NCI-H1092 treated with DMSO at 0.1 percent for 48 hours (cell line): ENCODE measurements around the gene RNF112.

Experiments
- DNase-seq: peaks from one replicate; lab custom pipeline; 2025; lab: John Stamatoyannopoulos, UW

RNF112 gene

DNA sequence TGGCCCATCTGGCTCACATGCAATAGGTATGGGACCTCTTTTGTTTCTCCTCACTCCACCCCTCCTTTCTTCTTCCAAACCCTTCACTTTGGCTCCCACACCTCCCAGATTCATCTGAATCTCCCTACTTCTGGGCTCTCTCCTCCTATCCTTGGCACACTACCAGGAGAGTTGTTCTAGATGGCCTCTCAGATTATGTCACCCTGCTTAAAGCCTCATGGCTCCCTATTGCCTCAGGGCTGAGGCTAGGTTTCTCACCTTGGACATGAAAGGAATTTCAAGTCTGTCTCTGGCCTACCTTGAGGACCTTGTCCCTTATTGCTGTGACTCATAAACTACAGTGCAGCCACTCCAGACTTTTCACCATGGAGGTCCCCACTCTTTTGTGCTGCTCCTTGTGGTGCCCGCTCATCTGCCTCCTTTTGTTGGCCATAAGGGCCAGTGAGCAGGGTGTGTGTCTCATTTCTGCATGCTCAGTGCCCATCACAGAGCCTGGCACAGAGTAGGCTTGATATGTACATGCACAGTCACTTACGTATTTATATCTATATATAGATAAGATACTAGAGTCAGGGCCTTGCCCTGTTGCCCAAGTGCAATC lies 23.0 kb upstream of the RNF112 start:
- DNase-seq, result peak; percentile 63

DNA sequence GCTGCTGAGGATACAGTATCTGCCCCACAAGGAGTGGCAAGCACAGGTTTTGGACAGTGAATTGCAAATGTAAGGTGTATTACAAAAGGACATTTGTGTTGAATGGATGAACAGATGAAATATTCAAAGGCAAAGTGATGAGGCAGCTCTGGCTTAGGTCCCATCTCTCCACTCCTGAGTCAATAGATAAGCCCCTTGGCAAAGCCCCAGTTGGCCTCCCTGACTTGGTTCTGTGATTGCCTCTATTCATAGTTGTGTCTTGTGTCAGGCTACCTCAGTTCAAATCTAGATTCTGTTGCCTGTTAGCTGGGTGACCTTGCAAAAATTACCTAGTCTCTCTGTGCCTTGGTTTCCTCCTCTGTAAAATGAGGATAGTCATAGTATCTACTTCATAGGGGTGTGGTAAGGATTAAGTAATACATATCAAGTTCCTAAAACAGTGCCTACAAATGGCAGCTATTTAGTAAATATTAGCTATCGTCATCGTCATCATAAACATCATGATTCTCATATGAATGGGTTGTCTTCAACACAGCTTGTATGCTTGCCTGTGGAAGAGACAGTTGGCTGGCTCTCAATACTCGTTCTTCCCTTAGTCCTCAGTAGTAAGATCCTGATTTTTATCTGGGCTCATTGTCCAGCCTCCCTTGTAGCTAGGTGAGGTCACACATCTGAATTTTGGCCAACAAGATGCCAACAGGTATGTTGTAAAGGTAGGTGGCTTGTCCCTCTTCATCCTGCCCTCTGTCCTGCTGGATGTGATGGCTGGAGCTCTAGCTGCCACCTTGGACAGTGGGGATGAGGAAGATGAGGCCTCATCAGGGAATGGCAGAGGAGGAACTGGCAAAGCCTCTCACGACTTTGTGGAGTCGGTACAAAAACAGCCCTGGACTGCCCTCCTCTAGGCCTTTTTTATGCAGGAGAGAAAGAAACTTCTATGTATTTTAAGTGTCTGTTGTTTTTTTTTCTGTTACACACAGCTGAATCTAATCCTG lies 21.9 kb upstream of the RNF112 start:
- peak; percentile 35 for DNase-seq

DNA sequence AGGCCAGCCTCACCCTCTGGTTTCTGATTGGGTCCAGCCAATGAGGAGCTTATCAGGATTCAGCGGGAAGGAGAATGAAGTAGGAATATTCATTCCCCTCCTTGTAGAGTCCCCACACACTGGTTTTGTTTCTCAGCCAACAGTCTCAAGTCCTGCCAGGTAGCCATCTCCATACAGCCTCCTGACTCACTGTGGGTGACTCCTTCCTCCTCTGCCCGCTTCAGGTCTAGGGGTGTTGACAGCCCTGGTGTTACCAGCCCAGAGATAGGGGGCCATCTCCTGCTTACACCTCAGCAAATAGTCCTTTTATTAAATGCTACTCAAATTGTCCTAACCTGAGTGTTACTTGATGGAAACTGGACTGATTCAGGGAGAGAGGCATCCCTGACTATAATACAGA lies 20.1 kb upstream of the RNF112 start:
- no peak for DNase-seq

DNA sequence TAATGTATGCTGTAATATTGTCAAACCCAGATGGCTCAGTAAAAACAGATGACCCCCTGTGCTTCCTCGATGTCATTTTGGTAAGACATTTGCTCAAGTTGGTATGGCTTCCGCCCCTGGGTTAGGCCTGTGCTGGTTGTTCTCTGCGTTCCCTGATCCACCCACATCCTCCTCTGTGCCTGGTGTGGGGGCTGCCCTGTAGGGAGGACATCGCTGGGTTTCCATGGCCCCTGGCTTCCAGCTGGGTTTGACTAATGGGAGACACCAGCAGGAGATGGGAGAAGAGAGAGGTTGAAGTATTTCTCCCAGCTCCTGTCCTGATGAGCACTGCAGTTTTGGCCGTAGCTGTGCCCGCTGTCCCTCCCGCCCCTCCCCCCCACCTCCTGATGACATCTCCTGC lies 19.6 kb upstream of the RNF112 start:
- no peak for DNase-seq

DNA sequence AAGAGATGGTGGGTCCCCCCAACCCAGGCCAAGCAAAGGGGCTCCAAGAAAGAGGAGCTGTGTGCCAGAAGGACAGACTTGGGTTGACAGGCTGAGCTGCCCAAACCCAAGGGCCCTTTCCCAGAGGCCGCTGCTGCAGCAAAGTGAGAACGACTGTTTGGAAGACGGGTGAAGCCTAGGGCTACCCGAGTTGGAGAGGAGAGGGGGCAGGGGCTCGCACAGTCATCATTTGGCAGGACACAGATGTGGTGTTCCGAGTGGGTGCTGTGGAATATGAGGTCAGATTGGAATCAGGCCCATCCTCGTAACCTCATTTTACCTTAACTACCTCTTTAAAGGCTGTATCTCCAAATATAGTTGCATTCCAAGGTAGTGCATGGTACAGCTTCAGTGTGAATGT lies 18.7 kb upstream of the RNF112 start:
- DNase-seq, result no peak

DNA sequence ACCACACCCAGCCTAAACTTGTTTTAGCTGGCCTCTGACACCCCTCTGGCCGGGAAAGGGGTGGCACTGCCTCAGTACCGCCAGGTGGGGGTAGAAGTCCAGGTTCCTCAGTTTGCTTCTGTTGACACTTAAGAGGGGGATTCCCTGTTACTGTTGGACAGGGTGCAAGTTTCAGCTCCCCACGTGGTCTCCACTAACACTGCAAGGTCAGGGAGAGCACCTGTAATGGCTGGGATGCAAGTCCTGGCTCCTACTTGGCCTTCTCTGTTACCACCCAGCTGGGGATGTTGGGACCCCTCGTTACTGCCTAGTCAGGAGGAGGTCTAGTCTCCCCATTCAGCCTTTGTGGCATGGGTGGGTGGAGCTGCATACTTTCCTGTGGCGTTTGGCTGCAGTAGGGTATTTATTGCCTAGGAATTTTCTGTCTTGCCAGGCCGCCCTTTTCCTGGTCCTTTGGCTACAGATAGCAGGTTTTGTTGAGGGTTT lies 13.4 kb upstream of the RNF112 start:
- no peak for DNase-seq

DNA sequence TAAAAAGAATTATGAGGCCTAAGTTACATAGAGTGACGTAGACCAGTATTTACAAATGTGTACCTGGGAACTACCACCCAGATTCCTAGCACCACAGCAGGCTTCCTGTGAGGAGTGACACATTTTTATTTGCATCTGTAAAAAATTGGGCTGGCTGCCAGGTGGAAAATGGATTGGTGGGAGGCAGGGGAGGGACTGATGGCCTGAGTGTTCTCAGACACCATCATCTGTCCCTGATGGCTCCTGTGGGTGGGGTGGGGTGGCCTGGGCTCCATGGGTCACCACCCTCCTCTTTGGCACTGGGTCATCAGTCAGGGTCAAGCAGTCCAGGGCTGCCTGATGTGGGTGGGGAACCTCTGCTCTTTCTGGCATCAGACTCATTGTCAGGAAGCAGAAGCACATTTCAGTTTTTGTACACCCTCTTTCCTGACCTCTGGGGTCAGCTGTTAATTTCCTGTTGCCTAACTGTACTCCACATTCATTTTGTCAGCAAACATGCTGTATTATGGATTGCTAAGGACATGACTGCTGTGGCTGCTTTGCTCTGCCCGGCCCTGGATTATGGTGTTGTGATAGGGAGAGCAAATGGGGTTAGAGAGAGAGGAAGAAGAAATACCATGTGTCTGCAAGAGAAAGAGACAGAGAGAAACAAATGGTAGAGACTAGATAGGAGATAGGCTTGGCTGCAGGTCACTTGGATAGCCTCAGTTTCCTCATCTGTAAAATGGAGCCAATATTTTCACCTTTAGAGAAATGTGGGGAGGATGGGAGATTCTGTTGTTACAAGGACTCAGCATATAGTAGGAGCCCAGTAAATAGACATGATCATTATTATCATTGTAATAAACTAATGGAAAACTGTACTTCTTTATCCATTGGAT lies 12.5 kb upstream of the RNF112 start:
- peak; percentile 22 for DNase-seq

DNA sequence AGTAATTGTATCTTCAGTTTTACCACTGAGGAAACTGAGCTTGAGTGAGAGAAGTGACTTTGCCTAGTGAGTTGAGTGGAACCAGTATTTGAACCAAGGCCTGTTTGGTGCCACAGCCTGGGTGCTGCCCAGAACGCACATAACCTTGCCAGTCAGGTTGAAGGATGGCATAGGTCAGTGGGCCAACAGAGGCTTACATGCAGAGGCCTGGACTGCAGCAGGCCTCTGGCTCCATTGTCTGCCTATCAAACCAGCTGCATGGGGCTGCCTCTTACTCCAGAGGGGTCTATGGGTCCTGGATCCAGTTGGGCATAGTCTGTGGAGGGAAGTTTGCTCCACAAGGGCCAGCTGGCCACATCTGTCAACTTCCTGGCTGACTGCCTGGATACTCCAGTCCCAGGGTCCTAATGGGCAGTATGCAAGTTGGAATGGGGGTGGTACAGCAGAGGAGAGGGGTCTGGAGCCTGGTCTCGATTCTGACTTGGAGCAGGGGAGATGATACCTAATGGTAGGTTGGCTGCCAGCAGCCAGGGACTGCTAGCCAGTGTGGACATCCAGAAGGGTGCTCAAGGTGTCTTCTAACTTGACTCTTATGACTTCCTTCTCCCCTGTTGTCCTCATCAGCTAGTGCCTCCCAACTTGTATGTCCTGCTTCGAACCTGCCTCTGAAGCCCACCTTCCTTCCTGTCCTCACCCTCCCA lies 11.1 kb upstream of the RNF112 start:
- no peak for DNase-seq

DNA sequence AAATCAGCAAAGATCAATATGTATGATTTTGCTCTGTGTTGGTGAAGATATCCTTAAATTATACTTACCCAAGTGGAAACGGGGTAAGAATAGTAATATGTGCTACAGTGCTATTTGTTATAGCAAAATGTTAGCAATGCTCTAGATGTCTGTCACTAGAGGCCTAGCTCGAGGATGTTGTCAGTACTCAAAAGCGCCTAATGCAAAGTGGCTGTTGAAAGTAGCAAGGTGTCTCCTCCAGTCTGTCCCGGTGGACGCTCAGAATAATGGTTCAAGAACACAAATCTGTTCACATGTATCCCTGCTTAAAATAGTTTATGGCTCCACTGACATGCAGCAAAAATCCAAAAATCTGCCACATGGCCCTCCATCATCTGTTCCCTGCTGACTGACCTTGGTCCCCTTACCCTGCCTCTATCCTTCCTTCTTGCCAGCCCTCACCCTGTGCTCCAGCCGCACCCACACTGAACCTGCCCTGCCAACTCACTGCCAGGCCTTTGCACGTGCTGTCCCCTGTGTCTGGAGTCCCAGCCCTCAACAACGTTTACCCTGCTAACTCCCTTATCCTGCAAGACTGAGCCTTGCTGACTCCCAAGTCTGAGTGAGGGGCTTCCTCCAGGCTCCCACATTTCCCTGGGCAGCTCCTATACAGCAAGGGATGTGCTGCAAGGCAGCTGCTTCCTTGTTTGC lies 9.6 kb upstream of the RNF112 start:
- no peak for DNase-seq

DNA sequence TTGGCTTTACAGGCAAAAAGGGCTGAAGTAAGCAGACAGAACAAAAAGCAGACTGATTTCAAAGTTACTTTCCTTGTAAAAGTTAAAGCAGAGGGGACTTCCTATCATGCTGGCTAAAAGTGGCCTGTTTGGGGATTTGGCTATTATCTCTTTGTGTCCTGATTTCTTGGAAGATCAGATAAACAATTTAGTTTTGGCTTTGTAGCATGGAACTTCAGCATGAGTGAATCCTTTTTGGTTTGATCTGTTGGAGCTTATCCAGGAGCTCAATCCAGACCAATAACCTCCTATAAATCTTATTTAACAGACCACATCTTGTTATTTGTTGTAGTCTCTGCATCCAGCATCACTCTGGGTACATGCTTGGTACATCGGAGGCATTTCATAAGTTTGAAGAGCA lies 8.9 kb upstream of the RNF112 start:
- DNase-seq, result no peak

DNA sequence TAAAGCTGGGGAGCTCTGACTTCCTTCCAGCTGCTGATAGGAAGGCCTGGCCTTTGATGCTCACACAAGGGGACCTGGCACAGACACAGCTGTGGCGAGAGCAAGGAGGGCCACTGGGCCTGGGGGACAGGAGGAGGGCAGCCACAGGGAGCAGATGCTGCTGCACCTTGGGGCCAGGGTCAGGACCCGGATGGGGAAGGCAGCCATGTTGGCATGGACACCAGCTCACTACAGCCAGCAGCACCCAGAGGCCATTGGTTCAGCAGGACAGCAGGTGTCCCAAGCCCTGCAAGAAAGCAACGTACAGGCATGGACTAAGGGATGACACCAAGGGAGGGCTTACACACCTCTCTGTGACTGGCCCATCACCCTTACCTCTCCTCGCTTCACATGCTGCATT lies 8.0 kb upstream of the RNF112 start:
- no peak for DNase-seq

DNA sequence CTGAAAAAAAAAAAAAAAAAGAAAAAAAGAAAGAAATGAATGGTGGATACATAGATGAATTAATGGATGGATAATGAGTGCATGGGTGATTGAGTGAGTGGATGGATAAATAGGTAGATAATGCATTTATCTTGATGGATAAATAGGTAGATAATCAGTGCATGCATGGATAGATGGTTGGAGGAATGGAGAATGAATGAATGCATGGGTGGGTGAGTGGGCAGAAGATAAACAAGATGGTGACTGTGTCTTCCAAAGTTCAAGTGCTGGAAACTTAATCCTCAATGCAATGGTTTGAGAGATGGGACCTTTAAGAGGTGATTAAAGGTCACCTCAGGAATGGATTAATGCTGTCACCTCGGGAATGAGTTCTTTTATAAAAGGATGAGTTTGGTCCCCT lies 6.8 kb upstream of the RNF112 start:
- DNase-seq, result no peak

DNA sequence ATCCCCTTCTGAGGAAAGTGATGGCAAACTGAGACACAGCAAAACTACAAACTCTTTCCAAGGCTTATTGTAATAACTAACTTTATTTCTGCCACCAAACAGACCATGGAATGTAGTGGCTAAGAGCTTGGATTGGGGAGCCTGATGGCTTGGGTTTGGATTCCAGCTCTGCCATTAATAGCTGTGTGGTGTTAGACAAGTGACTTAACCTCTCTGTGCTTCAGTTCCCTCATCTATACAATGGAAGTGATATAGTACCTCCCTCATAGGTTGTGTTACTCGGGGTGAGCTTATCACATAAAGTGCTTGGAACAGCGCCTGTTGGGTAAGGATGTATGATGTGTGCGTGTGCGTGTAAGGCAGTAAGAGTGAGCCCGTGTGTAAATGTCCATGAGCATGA lies 5.9 kb upstream of the RNF112 start:
- no peak for DNase-seq

DNA sequence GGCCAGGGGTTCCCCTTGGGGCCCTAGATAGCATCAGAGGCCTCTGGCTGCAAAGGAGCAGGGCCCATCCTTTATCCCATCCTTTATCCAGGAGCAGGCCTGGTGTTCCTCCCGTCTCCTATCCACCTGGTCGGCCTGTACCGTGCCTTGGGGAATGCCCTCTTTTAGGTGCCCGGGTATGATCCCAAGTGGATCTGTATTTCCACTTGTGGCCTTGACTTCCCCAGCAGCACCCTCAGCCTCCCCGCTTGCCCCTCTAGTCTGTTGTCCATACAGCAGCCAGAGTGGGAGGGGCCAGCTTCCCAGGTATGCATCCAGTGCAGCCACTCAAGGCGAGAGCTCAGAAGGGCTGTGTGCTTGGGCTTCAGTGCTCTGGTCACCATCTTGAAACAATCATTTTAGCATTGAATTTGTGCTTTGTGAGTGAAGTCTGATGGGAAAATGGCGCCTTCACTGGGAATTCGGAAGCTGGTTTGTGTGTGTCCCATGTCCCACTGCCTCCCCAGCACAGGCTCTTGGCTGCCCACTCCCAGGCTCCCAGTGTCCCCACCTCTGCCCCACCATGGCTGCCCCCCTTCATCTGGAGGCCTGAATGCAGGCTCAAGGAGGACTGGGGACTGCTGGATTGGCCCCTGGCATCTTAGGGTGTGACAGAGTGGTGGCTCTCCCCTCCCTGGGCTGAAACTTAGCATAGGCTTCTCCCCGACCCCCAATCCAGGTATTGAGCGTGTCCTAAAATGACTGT lies 3.3 kb upstream of the RNF112 start:
- no peak for DNase-seq

DNA sequence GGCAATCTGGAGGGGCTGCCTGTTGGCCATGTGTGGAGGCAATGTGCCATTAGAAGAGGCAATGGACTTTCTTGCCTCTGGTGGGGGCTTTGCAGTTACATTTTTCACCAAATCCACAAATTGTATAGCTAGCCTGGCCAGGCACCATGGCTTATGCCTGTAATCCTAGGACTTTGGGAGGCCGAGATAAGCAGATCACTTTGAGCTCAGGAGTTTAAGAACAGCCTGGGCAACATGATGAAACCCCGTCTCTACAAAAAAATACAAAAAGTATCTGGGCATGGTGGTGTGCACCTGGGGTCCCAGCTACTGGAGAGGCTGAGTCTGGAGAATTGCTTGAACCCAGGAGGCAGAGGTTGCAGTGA lies 2.7 kb upstream of the RNF112 start:
- DNase-seq, result no peak

DNA sequence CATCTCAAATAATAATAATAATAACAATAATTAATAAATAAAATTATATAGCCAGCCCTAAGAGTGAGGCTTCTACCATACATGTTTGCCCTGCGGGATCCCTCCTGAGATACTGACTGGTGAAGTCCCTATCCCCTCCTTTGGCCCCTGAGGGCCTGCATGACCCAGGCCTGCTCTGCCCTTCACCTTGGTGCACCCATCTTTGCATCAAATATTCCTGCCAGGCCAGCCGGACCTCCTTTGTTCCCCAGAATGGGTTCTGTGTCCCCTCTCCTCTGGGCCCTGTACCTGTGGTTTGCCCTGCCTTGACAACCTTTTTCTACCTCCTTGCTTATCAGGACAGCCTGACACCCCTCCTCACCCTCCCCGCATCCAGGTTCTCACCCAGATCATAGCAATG lies 2.0 kb upstream of the RNF112 start:
- no peak for DNase-seq

DNA sequence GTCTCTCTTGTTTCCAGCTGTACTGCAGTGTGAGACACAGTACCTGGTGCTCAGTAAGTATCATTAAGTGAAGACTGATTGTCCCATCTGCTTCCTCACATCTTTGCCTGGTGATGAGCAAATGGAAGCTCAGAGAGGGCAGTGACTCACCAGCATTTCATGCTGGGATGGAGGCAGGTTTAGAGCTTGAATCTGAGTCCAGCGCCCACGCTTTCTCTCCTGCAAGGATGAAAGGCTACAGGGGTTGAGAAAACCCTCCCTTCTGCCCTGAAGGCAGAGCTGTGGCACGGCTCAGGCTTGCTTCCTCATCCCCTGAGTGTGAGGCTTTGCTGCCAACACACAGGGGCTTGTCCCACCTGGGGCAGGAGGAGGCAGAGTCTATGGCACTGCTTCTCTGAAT lies 1.5 kb upstream of the RNF112 start:
- no peak for DNase-seq

DNA sequence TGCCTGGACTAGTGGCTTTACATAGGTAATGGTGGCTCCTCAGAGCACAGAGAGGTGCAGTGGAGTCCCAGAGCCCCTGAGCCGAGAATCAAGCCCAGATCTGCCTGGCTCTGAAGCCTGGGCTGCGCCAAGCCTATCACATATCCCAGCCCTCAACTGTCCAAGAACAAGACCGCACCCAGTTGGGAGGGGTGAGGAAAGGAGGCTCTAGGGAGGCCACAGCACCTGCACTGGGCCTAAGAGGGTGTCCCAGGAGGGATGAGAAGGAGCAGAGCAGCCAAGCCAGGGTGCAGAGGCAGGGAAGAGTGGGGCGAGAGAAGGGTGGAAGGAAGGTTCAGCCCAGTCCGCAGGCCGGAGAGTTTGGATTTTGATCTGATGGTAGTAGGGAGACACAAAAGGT lies 941 bp upstream of the RNF112 start:
- DNase-seq, result no peak

DNA sequence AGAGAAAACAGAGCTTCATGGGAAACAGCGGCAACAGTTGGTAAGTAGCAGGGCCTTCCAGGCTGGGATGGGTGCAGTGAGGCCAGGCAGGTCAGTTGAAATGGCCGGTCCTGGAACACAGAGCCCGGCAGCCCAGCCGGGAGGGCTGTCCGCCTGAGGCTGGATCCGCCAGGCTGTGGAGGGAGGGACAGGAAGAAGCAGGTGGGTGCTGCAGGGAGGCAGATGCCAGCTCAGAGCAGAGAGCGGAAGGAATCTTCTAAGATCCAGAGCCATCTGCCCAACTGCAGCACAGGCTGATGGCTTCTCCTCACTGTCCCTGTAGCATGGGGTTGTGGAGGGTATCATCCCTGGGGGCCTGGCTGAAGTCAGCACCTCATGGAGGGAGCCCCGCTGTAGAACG lies 599 bp downstream of the RNF112 start:
- DNase-seq, result no peak

DNA sequence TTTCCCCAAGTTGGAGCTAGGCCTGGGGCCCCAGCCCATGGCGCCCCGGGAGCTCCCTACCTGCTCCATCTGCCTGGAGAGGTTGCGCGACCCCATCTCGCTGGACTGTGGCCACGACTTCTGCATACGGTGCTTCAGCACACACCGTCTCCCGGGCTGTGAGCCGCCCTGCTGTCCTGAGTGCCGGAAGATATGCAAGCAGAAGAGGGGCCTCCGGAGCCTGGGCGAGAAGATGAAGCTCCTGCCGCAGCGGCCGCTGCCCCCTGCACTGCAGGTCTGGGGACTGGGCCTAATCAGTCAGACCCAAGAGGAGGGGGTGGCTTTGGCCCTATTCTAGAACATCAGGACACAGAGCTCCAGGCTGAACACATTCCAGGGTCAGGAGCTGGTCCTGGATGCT lies 1.5 kb downstream of the RNF112 start:
- DNase-seq, result no peak

DNA sequence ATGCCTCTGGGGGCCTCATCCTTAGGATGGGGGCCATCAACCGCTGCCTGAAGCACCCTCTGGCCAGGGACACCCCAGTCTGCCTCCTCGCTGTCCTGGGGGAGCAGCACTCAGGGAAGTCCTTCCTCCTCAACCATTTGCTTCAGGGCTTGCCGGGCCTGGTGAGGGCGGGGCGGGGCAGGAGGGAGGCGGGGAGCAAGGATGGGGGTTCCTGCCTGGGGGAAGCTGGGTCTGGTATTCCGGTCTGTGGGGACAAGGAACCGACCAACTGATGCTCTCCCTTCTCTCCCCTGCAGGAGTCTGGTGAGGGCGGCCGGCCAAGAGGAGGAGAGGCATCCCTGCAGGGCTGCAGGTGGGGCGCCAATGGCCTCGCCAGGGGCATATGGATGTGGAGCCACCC lies 2.0 kb downstream of the RNF112 start:
- DNase-seq, result no peak
